ENCODE data around the gene APOBEC4. TPM values are rescaled to one million over a fixed set of nuclear protein-coding genes. Genes with fewer than 3 reads are reported as not detected.

Gene APOBEC4
- total and polyA plus RNA-seq, 2 experiments from 2014 or later: 0.37 TPM; not detected in 1

DNA sequence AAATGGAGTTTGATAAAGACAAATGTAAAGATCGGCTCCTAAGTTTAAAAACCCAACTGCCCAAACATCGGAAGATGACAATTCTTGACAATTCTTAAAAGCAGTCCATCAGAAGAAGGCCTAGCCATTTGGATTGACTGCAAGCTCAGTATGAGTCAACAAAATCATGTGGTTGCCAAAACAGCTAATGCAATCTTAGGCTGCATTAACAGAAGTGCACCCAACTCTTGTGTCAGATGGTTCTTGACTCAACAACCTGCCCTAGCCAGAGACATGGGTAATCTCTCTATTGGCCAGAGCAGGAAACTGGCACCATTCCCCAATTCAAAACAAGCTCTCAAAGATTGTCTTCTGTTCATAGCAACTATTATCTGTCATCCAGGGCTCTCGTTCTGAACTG is 53.0 kb downstream of the APOBEC4 start:
- H3K4me1 ChIP-seq (ENCODE audit: insufficient read depth): peaks cover 5% of the 10 kb centered on the region
- no peaks in the 10 kb centered on the region for H4K20me1 ChIP-seq (ENCODE audit: insufficient read depth, poor library complexity, severe bottlenecking)
- no peaks in the 10 kb centered on the region for H3K9me2 ChIP-seq (replicated peaks; ENCODE audit: insufficient read depth)
- no peak for DNase-seq (ENCODE audit: low spot score)
- TF ChIP-seq EZH2phosphoT487 (IDR thresholded peaks at IDR 0.05; ENCODE audit: low read depth, severe bottlenecking, unreplicated experiment): no peak
- no peak overlapping the region for H2AFZ ChIP-seq
- H3K27me3 ChIP-seq: no peaks in the 10 kb centered on the region
- no peak overlapping the region for H3K4me2 ChIP-seq
- H3K36me3 ChIP-seq (replicated peaks; ENCODE audit: insufficient read depth, low read depth): no peaks in the 10 kb centered on the region
- H3K4me3 ChIP-seq: no peak overlapping the region
- 94% methylated on average over 3 of the region's 3 CpGs for WGBS (ENCODE audit: low lambda C conversion rate, missing lambda C conversion rate)
- no peaks in the 10 kb centered on the region for H3K9me3 ChIP-seq (ENCODE audit: low read depth)
- no peak overlapping the region for H3K27ac ChIP-seq
- no peaks in the 10 kb centered on the region for H3K79me2 ChIP-seq

DNA sequence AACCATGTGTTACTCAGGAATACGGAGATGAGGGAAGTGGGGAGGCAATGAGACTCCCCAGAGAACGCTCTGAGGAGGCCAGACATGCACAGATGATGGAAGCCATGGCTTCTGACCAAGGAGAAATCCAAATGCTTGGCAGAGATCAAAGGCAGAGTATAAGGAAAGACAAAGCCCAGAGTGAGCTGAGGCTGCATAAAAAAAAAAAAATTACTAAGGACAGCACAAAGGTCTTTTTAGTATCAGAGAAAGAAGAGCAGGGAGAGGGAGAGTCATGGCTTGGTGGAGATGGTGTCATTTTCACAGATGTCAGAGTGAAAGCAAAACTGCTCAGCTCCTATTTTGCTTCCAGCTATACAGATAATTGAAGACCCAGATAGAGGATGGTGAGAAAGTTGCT is 54.7 kb downstream of the APOBEC4 start:
- no peaks in the 10 kb centered on the region for H4K20me1 ChIP-seq (ENCODE audit: insufficient read depth, poor library complexity, severe bottlenecking)
- no peak overlapping the region for H3K4me3 ChIP-seq
- no peaks in the 10 kb centered on the region for H3K9me2 ChIP-seq (replicated peaks; ENCODE audit: insufficient read depth)
- no peak for DNase-seq (ENCODE audit: low spot score)
- no peaks in the 10 kb centered on the region for H3K79me2 ChIP-seq
- no peaks in the 10 kb centered on the region for H3K9me3 ChIP-seq (ENCODE audit: low read depth)
- 62% methylated on average over 2 of the region's 2 CpGs for WGBS (ENCODE audit: low lambda C conversion rate, missing lambda C conversion rate)
- H3K4me2 ChIP-seq: no peak overlapping the region
- TF ChIP-seq, protein P1, sequence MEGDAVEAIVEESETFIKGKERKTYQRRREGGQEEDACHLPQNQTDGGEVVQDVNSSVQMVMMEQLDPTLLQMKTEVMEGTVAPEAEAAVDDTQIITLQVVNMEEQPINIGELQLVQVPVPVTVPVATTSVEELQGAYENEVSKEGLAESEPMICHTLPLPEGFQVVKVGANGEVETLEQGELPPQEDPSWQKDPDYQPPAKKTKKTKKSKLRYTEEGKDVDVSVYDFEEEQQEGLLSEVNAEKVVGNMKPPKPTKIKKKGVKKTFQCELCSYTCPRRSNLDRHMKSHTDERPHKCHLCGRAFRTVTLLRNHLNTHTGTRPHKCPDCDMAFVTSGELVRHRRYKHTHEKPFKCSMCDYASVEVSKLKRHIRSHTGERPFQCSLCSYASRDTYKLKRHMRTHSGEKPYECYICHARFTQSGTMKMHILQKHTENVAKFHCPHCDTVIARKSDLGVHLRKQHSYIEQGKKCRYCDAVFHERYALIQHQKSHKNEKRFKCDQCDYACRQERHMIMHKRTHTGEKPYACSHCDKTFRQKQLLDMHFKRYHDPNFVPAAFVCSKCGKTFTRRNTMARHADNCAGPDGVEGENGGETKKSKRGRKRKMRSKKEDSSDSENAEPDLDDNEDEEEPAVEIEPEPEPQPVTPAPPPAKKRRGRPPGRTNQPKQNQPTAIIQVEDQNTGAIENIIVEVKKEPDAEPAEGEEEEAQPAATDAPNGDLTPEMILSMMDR (IDR thresholded peaks at IDR 0.05; ENCODE audit: poor library complexity): no peak
- TF ChIP-seq EZH2 (IDR thresholded peaks at IDR 0.05; ENCODE audit: borderline replicate concordance): no peak
- no peak for TF ChIP-seq EZH2phosphoT487 (IDR thresholded peaks at IDR 0.05; ENCODE audit: low read depth, severe bottlenecking, unreplicated experiment)
- H3K4me1 ChIP-seq (ENCODE audit: insufficient read depth): peaks cover 5% of the 10 kb centered on the region
- H3K27ac ChIP-seq: no peak overlapping the region
- no peak overlapping the region for H2AFZ ChIP-seq
- no peaks in the 10 kb centered on the region for H3K36me3 ChIP-seq (replicated peaks; ENCODE audit: insufficient read depth, low read depth)
- no peaks in the 10 kb centered on the region for H3K27me3 ChIP-seq

DNA sequence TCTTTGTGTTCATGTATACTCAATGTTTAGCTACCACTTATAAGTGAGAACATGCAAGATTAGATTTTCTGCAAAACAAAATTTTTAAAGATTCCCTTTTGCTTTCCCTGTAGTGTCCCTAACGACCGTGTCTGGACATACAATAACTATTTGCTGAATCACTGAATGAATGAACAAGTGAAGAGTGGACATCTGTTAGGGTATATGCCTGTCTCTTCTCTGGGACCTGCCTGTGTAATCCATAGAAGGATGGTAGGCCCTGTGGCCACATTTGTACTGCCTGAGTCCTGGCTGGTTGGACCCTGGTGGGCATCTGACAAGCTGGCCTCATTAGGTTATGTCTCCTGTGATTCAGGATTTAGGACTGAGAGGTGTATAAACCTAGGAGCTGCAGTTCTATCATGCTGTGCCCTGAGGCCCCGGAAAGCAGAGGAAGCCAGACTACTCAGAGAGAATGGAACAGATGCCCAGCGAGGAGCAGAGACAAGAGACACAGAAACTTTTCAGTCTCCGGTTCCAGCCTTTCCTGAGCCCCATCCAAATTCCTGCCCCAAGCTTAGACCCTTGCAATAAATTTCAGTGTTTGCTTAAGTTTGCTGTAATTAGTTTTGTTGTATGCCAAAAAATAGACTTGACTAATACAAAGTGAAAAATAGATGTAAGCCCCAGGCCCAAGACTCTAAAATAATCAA is 55.3 kb downstream of the APOBEC4 start:
- DNase-seq (ENCODE audit: low spot score): no peak
- WGBS (ENCODE audit: low lambda C conversion rate, missing lambda C conversion rate): 56% methylated on average over 5 of the region's 5 CpGs
- Histone ChIP-seq H4K20me1 (ENCODE audit: insufficient read depth, poor library complexity, severe bottlenecking) (no peaks in the 10 kb centered on the region), H3K9me3 (ENCODE audit: low read depth) (no peaks in the 10 kb centered on the region), H3K4me3 (no peak overlapping the region), H3K9me2 (replicated peaks; ENCODE audit: insufficient read depth) (no peaks in the 10 kb centered on the region), H2AFZ (no peak overlapping the region), H3K27me3 (no peaks in the 10 kb centered on the region), H3K27ac (no peak overlapping the region), H3K4me2 (no peak overlapping the region), H3K79me2 (no peaks in the 10 kb centered on the region), H3K36me3 (replicated peaks; ENCODE audit: insufficient read depth, low read depth) (no peaks in the 10 kb centered on the region), H3K4me1 (ENCODE audit: insufficient read depth) (peaks cover 5% of the 10 kb centered on the region)
- TF ChIP-seq EZH2phosphoT487 (IDR thresholded peaks at IDR 0.05; ENCODE audit: low read depth, severe bottlenecking, unreplicated experiment) (no peak), EZH2 (IDR thresholded peaks at IDR 0.05; ENCODE audit: borderline replicate concordance) (no peak)
- TF ChIP-seq, protein P1 (IDR thresholded peaks at IDR 0.05; ENCODE audit: poor library complexity): no peak

DNA sequence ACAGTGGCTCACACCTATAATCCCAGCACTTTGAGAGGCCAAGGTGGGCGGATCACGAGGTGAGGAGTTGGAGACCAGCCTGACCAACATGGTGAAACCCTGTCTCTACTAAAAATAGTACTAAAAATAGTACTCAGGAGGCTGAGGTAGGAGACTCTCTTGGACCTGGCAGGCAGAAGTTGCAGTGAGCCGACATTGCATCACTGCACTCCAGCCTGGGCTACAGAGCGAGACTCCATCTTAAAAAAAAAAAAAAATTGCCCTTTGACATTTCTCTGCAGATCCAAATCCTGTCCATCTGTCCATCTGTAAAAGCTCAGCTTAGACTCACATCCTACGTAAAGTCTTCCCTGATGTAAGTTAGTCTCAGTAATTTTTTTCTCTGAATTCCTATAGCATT is 56.6 kb downstream of the APOBEC4 start:
- Histone ChIP-seq H3K27me3 (no peaks in the 10 kb centered on the region), H3K4me2 (no peak overlapping the region), H3K4me3 (no peak overlapping the region), H3K27ac (no peak overlapping the region), H3K9me3 (ENCODE audit: low read depth) (no peaks in the 10 kb centered on the region), H3K36me3 (replicated peaks; ENCODE audit: insufficient read depth, low read depth) (no peaks in the 10 kb centered on the region), H4K20me1 (ENCODE audit: insufficient read depth, poor library complexity, severe bottlenecking) (no peaks in the 10 kb centered on the region), H2AFZ (no peak overlapping the region), H3K9me2 (replicated peaks; ENCODE audit: insufficient read depth) (no peaks in the 10 kb centered on the region), H3K79me2 (no peaks in the 10 kb centered on the region), H3K4me1 (ENCODE audit: insufficient read depth) (peaks cover 5% of the 10 kb centered on the region)
- no peak for TF ChIP-seq EZH2phosphoT487 (IDR thresholded peaks at IDR 0.05; ENCODE audit: low read depth, severe bottlenecking, unreplicated experiment)
- TF ChIP-seq EZH2 (IDR thresholded peaks at IDR 0.05; ENCODE audit: borderline replicate concordance): no peak
- TF ChIP-seq, protein P1 (IDR thresholded peaks at IDR 0.05; ENCODE audit: poor library complexity): no peak
- WGBS (ENCODE audit: low lambda C conversion rate, missing lambda C conversion rate): 97% methylated on average over 5 of the region's 5 CpGs
- DNase-seq (ENCODE audit: low spot score): no peak

Data from hepatocyte (in vitro differentiated cells).